ENCODE data around the gene PIP4K2C. TPM values are rescaled to one million over a fixed set of nuclear protein-coding genes. Genes with fewer than 3 reads are reported as not detected.
"Not testable (repeated sequence)": the region's sequence is repeated elsewhere in the genome, so short reads cannot be mapped to it uniquely, and the experiment has no call there.

The PIP4K2C gene
- total and polyA plus RNA-seq, 10 of the 15 experiments (the other 5 are each of a cell fraction or from before 2014, with no cell fraction given), result 4.8 to 25.1 (median 14.9) TPM

- TF ChIP-seq E4F1 (IDR thresholded peaks at IDR 0.05; ENCODE audit: borderline replicate concordance, partially characterized antibody) (no peak), USF1 (IDR thresholded peaks at IDR 0.05; ENCODE audit: borderline replicate concordance, extremely low read length, insufficient read depth, low read depth, low read length) (no peak), RCOR1 (conservative IDR thresholded peaks at IDR 0.05; ENCODE audit: low read depth, low read length) (no peak), ATF3 (IDR thresholded peaks at IDR 0.05; ENCODE audit: borderline replicate concordance, extremely low read depth, low read depth, low read length) (no peak), RUNX3 (IDR thresholded peaks at IDR 0.05; ENCODE audit: low read length) (no peak), ZNF274 (IDR thresholded peaks at IDR 0.05; ENCODE audit: insufficient read depth, insufficient read length) (no peak), JUNB (IDR thresholded peaks at IDR 0.05) (no peak)
Observed at GRCh38 chr12:57560516-57560915, 30.5 kb upstream of the PIP4K2C start (continued).

- H3K36me3 ChIP-seq (ENCODE audit: control insufficient read depth in 2 of 2, insufficient read depth in 2 of 2, low read length in 1 of 2); H3K4me3 ChIP-seq; RAD21 ChIA-PET (ENCODE audit: unreplicated experiment); BruUV-seq (replicated peaks); H2AFZ ChIP-seq (ENCODE audit: control insufficient read depth, low read depth, low read length); H3K4me2 ChIP-seq (ENCODE audit: control insufficient read depth, insufficient read depth); DNase-seq (ENCODE audit: low read depth, low spot score); in situ Hi-C loops (cut with MboI); H3K4me1 ChIP-seq (ENCODE audit: control insufficient read depth, insufficient read depth, low read length); H3K9me3 ChIP-seq (replicated peaks; ENCODE audit: control insufficient read depth, insufficient read depth, low read length); H3K79me2 ChIP-seq (ENCODE audit: control insufficient read depth, insufficient read depth, low read length); H4K20me1 ChIP-seq (ENCODE audit: control insufficient read depth, insufficient read depth); intact Hi-C loops (cut with micrococcal nuclease; ENCODE audit: unreplicated experiment); H3K27me3 ChIP-seq (replicated peaks in 1 of 2; ENCODE audit: control insufficient read depth in 2 of 2, insufficient read depth in 2 of 2, low read length in 1 of 2); POLR2A ChIA-PET; FAIRE-seq; H3K9ac ChIP-seq (ENCODE audit: control insufficient read depth, insufficient read depth, low read length); H3K27ac ChIP-seq (ENCODE audit: control insufficient read depth, insufficient read depth); ATAC-seq: not testable (repeated sequence)
- ChIA-PET SMC1A (ENCODE audit: uncharacterized antibody, unreplicated experiment) (interaction anchor here (1.0 kb wide), 1 partner anchor 9 kb away, joined by 3 read pairs; no protein-coding TSS in a partner anchor), CTCF (interaction anchor here (4.3 kb wide), 1 partner anchor 22 kb away, joined by 19 read pairs; no protein-coding TSS in a partner anchor)
- 92% methylated on average over 1 of the region's 1 CpG for WGBS (ENCODE audit: insufficient coverage, insufficient replicate concordance, low lambda C conversion rate, missing lambda C conversion rate)
Observed at GRCh38 chr12:57561117-57561516, 29.9 kb upstream of the PIP4K2C start.
